Astrocyte (in vitro differentiated cells and primary cell): ENCODE measurements around the gene IFT74. TPM values are rescaled to one million over a fixed set of nuclear protein-coding genes. Genes with fewer than 3 reads are reported as not detected.

Experiments
- DNase-seq: peaks from one replicate; pipeline ENCODE4 v3.0.0-alpha.2; 2010; ENCODE audit warnings: low read depth
- FAIRE-seq: peaks from 2 replicates; lab custom pipeline; 2011; peaks lifted over from hg19 to GRCh38; lab: Jason Lieb, UNC
- H2AFZ ChIP-seq: 2 replicates; pipeline ENCODE4 v1.6.0; 2012; ENCODE audit warnings: low read depth, low read length, inconsistent platforms
- H3K27ac ChIP-seq: 2 replicates; pipeline ENCODE4 v1.5.1; 2011; ENCODE audit warnings: low read depth, low read length, inconsistent platforms
- H3K27me3 ChIP-seq: 2 replicates; pipeline ENCODE4 v1.6.0; 2011; ENCODE audit warnings: low read length, inconsistent platforms; ENCODE audit not compliant: insufficient read depth
- H3K36me3 ChIP-seq: 2 replicates; pipeline ENCODE4 v1.5.1; 2011; ENCODE audit warnings: low read length, inconsistent platforms; ENCODE audit not compliant: insufficient read depth
- H3K4me1 ChIP-seq: 2 replicates; pipeline ENCODE4 v1.5.1; 2011; ENCODE audit warnings: low read length, inconsistent platforms; ENCODE audit not compliant: insufficient read depth
- H3K4me2 ChIP-seq: 2 replicates; pipeline ENCODE4 v1.6.0; 2012; ENCODE audit warnings: low read length, inconsistent platforms
- H3K4me3 ChIP-seq: 2 replicates; pipeline ENCODE4 v1.5.1; 2011; ENCODE audit warnings: low read depth, mild to moderate bottlenecking, low read length, inconsistent platforms; ENCODE audit not compliant: insufficient read depth
- H3K79me2 ChIP-seq: 2 replicates; pipeline ENCODE4 v1.6.0; 2012; ENCODE audit warnings: mild to moderate bottlenecking, low read length, inconsistent platforms; ENCODE audit not compliant: insufficient read depth
- H3K9ac ChIP-seq: 2 replicates; pipeline ENCODE4 v1.6.0; 2012; ENCODE audit warnings: mild to moderate bottlenecking, low read length, inconsistent platforms
- H3K9me3 ChIP-seq: 2 replicates; pipeline ENCODE4 v1.5.1; 2012; ENCODE audit warnings: low read depth, mild to moderate bottlenecking, low read length, inconsistent platforms; ENCODE audit not compliant: insufficient read depth
- H4K20me1 ChIP-seq: 2 replicates; pipeline ENCODE4 v1.6.0; 2012; ENCODE audit warnings: low read length, inconsistent platforms; ENCODE audit not compliant: insufficient read depth
- H3K27ac Mint-ChIP-seq: one replicate; pipeline ENCODE4 v1.8.0; 2021; ENCODE audit warnings: mild to moderate bottlenecking, mixed read lengths; ENCODE audit not compliant: unreplicated experiment
- H3K27me3 Mint-ChIP-seq: one replicate; pipeline ENCODE4 v1.8.0; 2021; ENCODE audit warnings: low read depth, mixed read lengths; ENCODE audit not compliant: unreplicated experiment
- H3K36me3 Mint-ChIP-seq: one replicate; pipeline ENCODE4 v1.8.0; 2021; ENCODE audit warnings: low read depth, mixed read lengths; ENCODE audit not compliant: unreplicated experiment
- H3K4me1 Mint-ChIP-seq: one replicate; pipeline ENCODE4 v1.8.0; 2021; ENCODE audit warnings: low read depth, mixed read lengths; ENCODE audit not compliant: unreplicated experiment
- H3K4me3 Mint-ChIP-seq: one replicate; pipeline ENCODE4 v1.8.0; 2021; ENCODE audit warnings: mild to moderate bottlenecking, moderate library complexity, mixed read lengths; ENCODE audit not compliant: unreplicated experiment
- H3K9me3 Mint-ChIP-seq: one replicate; pipeline ENCODE4 v1.8.0; 2021; ENCODE audit warnings: mild to moderate bottlenecking, mixed read lengths; ENCODE audit not compliant: unreplicated experiment
- CTCF ChIP-seq: IDR thresholded peaks from 2 replicates; pipeline ENCODE4 v1.5.1; 2011; ENCODE audit warnings: low read depth, mild to moderate bottlenecking, inconsistent platforms, low read length, moderate library complexity; ENCODE audit not compliant: insufficient read depth
- EZH2 ChIP-seq: IDR thresholded peaks from 2 replicates; pipeline ENCODE4 v1.6.1; 2012; ENCODE audit warnings: mild to moderate bottlenecking, low read length, inconsistent platforms; ENCODE audit not compliant: insufficient read depth
- total RNA-seq: library from RNA; stranded (reverse); gene quantifications from 2 replicates; pipeline ENCODE4 v1.2.1, GENCODE V29; 2021

IFT74 gene
- total RNA-seq, 1 donor from 2014 or later, result 10.9 TPM

GRCh38 chr9:26946753-26947727 is 9.2 kb upstream of the IFT74 start, which contains the start of gene PLAA:
TSS of gene PLAA (minus strand) at chr9:26947242. CDS start at chr9:26947045, 197 bp downstream.
- FAIRE-seq (no peak), DNase-seq (peak; percentile 87)
- Histone ChIP-seq H3K79me2 (peaks cover 52% of the 10 kb centered on the region), H2AFZ (peak within 1 kb of the TSS; percentile 98), H3K4me1 (peaks cover 9% of the 10 kb centered on the region), H3K36me3 (no peaks in the 10 kb centered on the region), H3K27ac (peak within 1 kb of the TSS; percentile 100), H4K20me1 (peaks cover 27% of the 10 kb centered on the region), H3K27me3 (no peaks in the 10 kb centered on the region), H3K9ac (peak within 1 kb of the TSS; percentile 98), H3K9me3 (no peaks in the 10 kb centered on the region), H3K4me3 (peak within 1 kb of the TSS; percentile 93), H3K4me2 (peak within 1 kb of the TSS; percentile 94)
- no peak for TF ChIP-seq CTCF
- TF ChIP-seq EZH2, result no peak
- peaks cover 21% of the 10 kb centered on the region for H3K4me1 Mint-ChIP-seq
- peak within 1 kb of the TSS; percentile 100 for H3K27ac Mint-ChIP-seq
- H3K4me3 Mint-ChIP-seq, result peak within 1 kb of the TSS; percentile 97
- H3K9me3 Mint-ChIP-seq, result no peaks in the 10 kb centered on the region
- H3K27me3 Mint-ChIP-seq, result no peaks in the 10 kb centered on the region
- no peaks in the 10 kb centered on the region for H3K36me3 Mint-ChIP-seq

- H3K27me3 Mint-ChIP-seq, result no peaks in the 10 kb centered on the region
Observed at GRCh38 chr9:26947736-26948135, 8.5 kb upstream of the IFT74 start.

More at GRCh38 chr9:26947736-26948135, 8.5 kb upstream of the IFT74 start:
- Histone ChIP-seq H3K79me2 (peaks cover 46% of the 10 kb centered on the region), H4K20me1 (peaks cover 24% of the 10 kb centered on the region), H3K9ac (peak overlapping the region; percentile 98), H3K4me1 (peaks cover 9% of the 10 kb centered on the region), H3K27me3 (no peaks in the 10 kb centered on the region), H3K4me2 (peak overlapping the region; percentile 94), H3K27ac (peak overlapping the region; percentile 100), H3K36me3 (no peaks in the 10 kb centered on the region), H3K9me3 (no peaks in the 10 kb centered on the region), H3K4me3 (peak overlapping the region; percentile 93), H2AFZ (peak overlapping the region; percentile 98)
- FAIRE-seq (no peak), DNase-seq (peak; percentile 9)
- Mint-ChIP-seq H3K4me3 (peak overlapping the region; percentile 97), H3K4me1 (peaks cover 21% of the 10 kb centered on the region), H3K36me3 (no peaks in the 10 kb centered on the region), H3K27ac (peak overlapping the region; percentile 100), H3K9me3 (no peaks in the 10 kb centered on the region)
- TF ChIP-seq CTCF, result no peak
- no peak for TF ChIP-seq EZH2
